ENCODE data around the gene FEM1A. TPM values are rescaled to one million over a fixed set of nuclear protein-coding genes. Genes with fewer than 3 reads are reported as not detected.

The FEM1A gene
- total RNA-seq, 1 experiment from 2014 or later, result 13.4 TPM

GRCh38 chr19:4806384-4806783 is 14.8 kb downstream of the FEM1A start:
- H3K4me1 ChIP-seq (ENCODE audit: control insufficient read depth, insufficient read depth, low read length), result no peaks in the 10 kb centered on the region
- no peaks in the 10 kb centered on the region for H3K27me3 ChIP-seq (ENCODE audit: control insufficient read depth, insufficient read depth, low read length)
- H3K9me3 ChIP-seq (ENCODE audit: control insufficient read depth, insufficient read depth, low read depth, low read length), result no peaks in the 10 kb centered on the region
- no peak for DNase-seq (ENCODE audit: low read depth, low spot score)
- CTCF ChIA-PET, result interaction anchor here (0.6 kb wide), 2 partner anchors 24 to 162 kb away, joined by 4 to 7 read pairs; no protein-coding TSS in a partner anchor
- H3K4me3 ChIP-seq (ENCODE audit: low read depth in 2 of 2, low read length in 2 of 2), result no peak overlapping the region
- BruUV-seq (replicated peaks), result no TSS peak
- intact Hi-C loops (cut with micrococcal nuclease; ENCODE audit: unreplicated experiment), result loop anchor here (5.0 kb wide), 2 partner anchors 74 to 106 kb away; no protein-coding TSS in a partner anchor
- in situ Hi-C loops (cut with HindIII; ENCODE audit: low pct_unique_long_range_greater_than_20kb, low sequenced_read_pairs), result no loop called here
- no peak overlapping the region for H3K27ac ChIP-seq (ENCODE audit: low read length)
- ATAC-seq, result no peak
- POLR2A ChIA-PET, result no interaction called here
- H3K36me3 ChIP-seq (ENCODE audit: control insufficient read depth, insufficient read depth, low read length), result no peaks in the 10 kb centered on the region
- TF ChIP-seq CTCF (IDR thresholded peaks at IDR 0.05), result no peak
- no peak for TF ChIP-seq SIN3A (IDR thresholded peaks at IDR 0.05; ENCODE audit: borderline replicate concordance, insufficient read depth, low read depth, low read length)
- TF ChIP-seq REST (IDR thresholded peaks at IDR 0.05; ENCODE audit: insufficient read depth in 1 of 2, low read depth in 2 of 2, low read length in 1 of 2), result no peak
- no peak for TF ChIP-seq POLR2AphosphoS5 (IDR thresholded peaks at IDR 0.05; ENCODE audit: low read depth, low read length)
- TF ChIP-seq TCF7L2 (IDR thresholded peaks at IDR 0.05; ENCODE audit: low read depth, low read length), result no peak

GRCh38 chr19:4807188-4807587 is 15.7 kb downstream of the FEM1A start:
- no peak for TF ChIP-seq POLR2AphosphoS5 (IDR thresholded peaks at IDR 0.05; ENCODE audit: low read depth, low read length)
- TF ChIP-seq CTCF (IDR thresholded peaks at IDR 0.05), result no peak
- no peak for TF ChIP-seq REST (IDR thresholded peaks at IDR 0.05; ENCODE audit: insufficient read depth in 1 of 2, low read depth in 2 of 2, low read length in 1 of 2)
- TF ChIP-seq TCF7L2 (IDR thresholded peaks at IDR 0.05; ENCODE audit: low read depth, low read length), result no peak
- no peak for TF ChIP-seq SIN3A (IDR thresholded peaks at IDR 0.05; ENCODE audit: borderline replicate concordance, insufficient read depth, low read depth, low read length)
- intact Hi-C loops (cut with micrococcal nuclease; ENCODE audit: unreplicated experiment) (loop anchor here (5.0 kb wide), 2 partner anchors 75 to 105 kb away; no protein-coding TSS in a partner anchor), in situ Hi-C loops (cut with HindIII; ENCODE audit: low pct_unique_long_range_greater_than_20kb, low sequenced_read_pairs) (no loop called here)
- Histone ChIP-seq H3K4me3 (ENCODE audit: low read depth in 2 of 2, low read length in 2 of 2) (no peak overlapping the region), H3K9me3 (ENCODE audit: control insufficient read depth, insufficient read depth, low read depth, low read length) (no peaks in the 10 kb centered on the region), H3K4me1 (ENCODE audit: control insufficient read depth, insufficient read depth, low read length) (no peaks in the 10 kb centered on the region), H3K27me3 (ENCODE audit: control insufficient read depth, insufficient read depth, low read length) (no peaks in the 10 kb centered on the region), H3K27ac (ENCODE audit: low read length) (no peak overlapping the region), H3K36me3 (ENCODE audit: control insufficient read depth, insufficient read depth, low read length) (no peaks in the 10 kb centered on the region)
- DNase-seq (ENCODE audit: low read depth, low spot score), result no peak
- no peak for ATAC-seq
- POLR2A ChIA-PET, result no interaction called here
- no TSS peak for BruUV-seq (replicated peaks)
- CTCF ChIA-PET, result no interaction called here
